BLaER1 treated with 17β-estradiol and CSF1 and Interleukin-3, amounts not matched to agents 10 nM and 100 nM (cell line): ENCODE data around the gene VRK2.

Experiments
- H3K27ac ChIP-seq, 11 experiments: shearing (Covaris generic); formaldehyde crosslinking; 2 replicates each; pipeline ENCODE4 v1.8.1; 2022
- H3K27me3 ChIP-seq, 11 experiments: shearing (Covaris generic); formaldehyde crosslinking; 2 replicates each; pipeline ENCODE4 v1.8.1; 2022
- H3K36me3 ChIP-seq, 11 experiments: shearing (Covaris generic); formaldehyde crosslinking; 2 replicates each; pipeline ENCODE4 v1.8.1; 2022
- H3K4me1 ChIP-seq, 10 experiments: shearing (Covaris generic); formaldehyde crosslinking; 2 replicates each; pipeline ENCODE4 v1.8.1; 2022
- H3K4me2 ChIP-seq, 11 experiments: shearing (Covaris generic); formaldehyde crosslinking; 2 replicates each; pipeline ENCODE4 v1.8.1; 2022
- H3K4me3 ChIP-seq, 10 experiments: shearing (Covaris generic); formaldehyde crosslinking; 2 replicates each; pipeline ENCODE4 v1.8.1; 2022
- H3K9ac ChIP-seq, 11 experiments: shearing (Covaris generic); formaldehyde crosslinking; 2 replicates each; pipeline ENCODE4 v1.8.1; 2022
- H3K9me3 ChIP-seq, 11 experiments: shearing (Covaris generic); formaldehyde crosslinking; replicated peaks in 1 of 11; 2 replicates each; pipeline ENCODE4 v1.8.1; 2022
- H4K20me1 ChIP-seq, 11 experiments: shearing (Covaris generic); formaldehyde crosslinking; 2 replicates each; pipeline ENCODE4 v1.8.1; 2022
- Cebpa-rat ChIP-seq, 11 experiments: shearing (Covaris generic); IDR thresholded peaks; 2 replicates each; pipeline ENCODE4 v1.8.1; 2022

The VRK2 gene

GRCh38 chr2:58047373-58047935 is 848 bp downstream of the VRK2 start:
- peak overlapping the region; percentile 71 to 92 (median 86) for H3K4me2 ChIP-seq
- H3K9me3 ChIP-seq: no peaks in the 10 kb centered on the region
- H3K27ac ChIP-seq: peak overlapping the region; percentile 89 to 99 (median 95)
- no peak for TF ChIP-seq Cebpa-rat (IDR thresholded peaks at IDR 0.05)
- no peaks in the 10 kb centered on the region for H3K27me3 ChIP-seq
- peak overlapping the region; percentile 64 to 86 (median 76) for H3K4me3 ChIP-seq
- peaks cover 0 to 6% (median 0%) of the 10 kb centered on the region in 11 experiments; a peak in 1 of 22 replicates for H4K20me1 ChIP-seq
- peaks cover 18 to 33% (median 27%) of the 10 kb centered on the region in 10 experiments for H3K4me1 ChIP-seq
- H3K9ac ChIP-seq: peak overlapping the region; percentile 89 to 98 (median 94)
- H3K36me3 ChIP-seq: peaks cover 8 to 40% (median 26%) of the 10 kb centered on the region in 11 experiments; a peak in 20 of 22 replicates

- H3K4me2 ChIP-seq: peak overlapping the region; percentile 71 to 92 (median 86); a peak in 21 of 22 replicates
- peaks cover 18 to 33% (median 27%) of the 10 kb centered on the region in 10 experiments for H3K4me1 ChIP-seq
- H3K4me3 ChIP-seq: peak overlapping the region; percentile 64 to 86 (median 76); a peak in 15 of 20 replicates
- H3K9ac ChIP-seq: peak overlapping the region in 9 of 11 experiments; percentile 89 to 98 (median 92); a peak in 14 of 22 replicates
- peaks cover 0 to 6% (median 0%) of the 10 kb centered on the region in 11 experiments; a peak in 1 of 22 replicates for H4K20me1 ChIP-seq
- H3K27me3 ChIP-seq: no peaks in the 10 kb centered on the region
- no peak for TF ChIP-seq Cebpa-rat (IDR thresholded peaks at IDR 0.05)
- H3K36me3 ChIP-seq: peaks cover 10 to 43% (median 27%) of the 10 kb centered on the region in 11 experiments; a peak in 20 of 22 replicates
- peak overlapping the region in 5 of 11 experiments; percentile 90 to 97 (median 95); a peak in 8 of 22 replicates for H3K27ac ChIP-seq
- no peaks in the 10 kb centered on the region for H3K9me3 ChIP-seq
Observed at GRCh38 chr2:58047961-58048360, 1.4 kb downstream of the VRK2 start.

GRCh38 chr2:58051445-58051844 is 4.8 kb downstream of the VRK2 start:
- Histone ChIP-seq H3K27ac (no peak overlapping the region), H3K4me3 (no peak overlapping the region), H4K20me1 (peaks cover 0 to 6% (median 0%) of the 10 kb centered on the region in 11 experiments; a peak in 1 of 22 replicates), H3K4me1 (peaks cover 5 to 20% (median 13%) of the 10 kb centered on the region in 10 experiments; a peak in 17 of 20 replicates), H3K9ac (no peak overlapping the region), H3K9me3 (no peaks in the 10 kb centered on the region), H3K36me3 (peaks cover 10 to 60% (median 40%) of the 10 kb centered on the region in 11 experiments; a peak in 20 of 22 replicates), H3K27me3 (no peaks in the 10 kb centered on the region), H3K4me2 (no peak overlapping the region)
- TF ChIP-seq Cebpa-rat (IDR thresholded peaks at IDR 0.05): no peak

- Histone ChIP-seq H3K9me3 (no peaks in the 10 kb centered on the region), H3K27ac (no peak overlapping the region), H3K4me2 (no peak overlapping the region), H3K27me3 (no peaks in the 10 kb centered on the region), H4K20me1 (peaks cover 0 to 6% (median 0%) of the 10 kb centered on the region in 11 experiments; a peak in 1 of 22 replicates), H3K36me3 (peaks cover 15 to 75% (median 46%) of the 10 kb centered on the region in 11 experiments; a peak in 20 of 22 replicates), H3K4me3 (no peak overlapping the region), H3K9ac (no peak overlapping the region), H3K4me1 (peaks cover 3 to 18% (median 9%) of the 10 kb centered on the region in 10 experiments; a peak in 17 of 20 replicates)
- TF ChIP-seq Cebpa-rat (IDR thresholded peaks at IDR 0.05): no peak
Observed at GRCh38 chr2:58052978-58053377, 6.4 kb downstream of the VRK2 start.

- Histone ChIP-seq H3K36me3 (peaks cover 25 to 77% (median 53%) of the 10 kb centered on the region in 11 experiments; a peak in 21 of 22 replicates), H3K4me3 (no peak overlapping the region), H3K4me1 (peaks cover 0 to 11% (median 0%) of the 10 kb centered on the region in 10 experiments; a peak in 8 of 20 replicates), H3K27ac (no peak overlapping the region), H3K27me3 (no peaks in the 10 kb centered on the region), H3K9ac (no peak overlapping the region), H3K4me2 (no peak overlapping the region), H4K20me1 (peaks cover 0 to 6% (median 0%) of the 10 kb centered on the region in 11 experiments; a peak in 1 of 22 replicates), H3K9me3 (no peaks in the 10 kb centered on the region)
- no peak for TF ChIP-seq Cebpa-rat (IDR thresholded peaks at IDR 0.05)
Observed at GRCh38 chr2:58054264-58054663, 7.7 kb downstream of the VRK2 start.

- Histone ChIP-seq H3K4me2 (no peak overlapping the region), H3K27ac (no peak overlapping the region), H3K36me3 (peaks cover 22 to 71% (median 44%) of the 10 kb centered on the region in 11 experiments; a peak in 21 of 22 replicates), H3K4me1 (peaks cover 0 to 11% (median 0%) of the 10 kb centered on the region in 10 experiments; a peak in 8 of 20 replicates), H3K9me3 (no peaks in the 10 kb centered on the region), H3K27me3 (no peaks in the 10 kb centered on the region), H3K9ac (no peak overlapping the region), H3K4me3 (no peak overlapping the region), H4K20me1 (peaks cover 0 to 6% (median 0%) of the 10 kb centered on the region in 11 experiments; a peak in 1 of 22 replicates)
- TF ChIP-seq Cebpa-rat (IDR thresholded peaks at IDR 0.05): no peak
Observed at GRCh38 chr2:58055033-58055786, 8.6 kb downstream of the VRK2 start.

- Histone ChIP-seq H4K20me1 (0 out of 22 replicates have a peak, but pooled peaks cover 0 to 5% (median 0%) of the 10 kb centered on the region in 11 experiments), H3K36me3 (peaks cover 22 to 67% (median 35%) of the 10 kb centered on the region in 11 experiments; a peak in 21 of 22 replicates), H3K27me3 (no peaks in the 10 kb centered on the region), H3K9ac (no peak overlapping the region), H3K27ac (no peak overlapping the region), H3K4me3 (no peak overlapping the region), H3K9me3 (no peaks in the 10 kb centered on the region), H3K4me1 (peaks cover 0 to 11% (median 0%) of the 10 kb centered on the region in 10 experiments; a peak in 8 of 20 replicates), H3K4me2 (peak overlapping the region in 4 of 11 experiments; percentile 4 to 39 (median 30); a peak in 5 of 22 replicates)
- no peak for TF ChIP-seq Cebpa-rat (IDR thresholded peaks at IDR 0.05)
Observed at GRCh38 chr2:58056192-58056916, 9.7 kb downstream of the VRK2 start.

GRCh38 chr2:58057707-58058530 is 11.3 kb downstream of the VRK2 start:
- no peak overlapping the region for H3K9ac ChIP-seq
- no peaks in the 10 kb centered on the region for H4K20me1 ChIP-seq
- H3K4me2 ChIP-seq: no peak overlapping the region
- no peak overlapping the region for H3K27ac ChIP-seq
- H3K4me3 ChIP-seq: no peak overlapping the region
- H3K4me1 ChIP-seq: peaks cover 0 to 11% (median 0%) of the 10 kb centered on the region in 10 experiments; a peak in 9 of 20 replicates
- peaks cover 22 to 68% (median 36%) of the 10 kb centered on the region in 11 experiments; a peak in 20 of 22 replicates for H3K36me3 ChIP-seq
- no peak for TF ChIP-seq Cebpa-rat (IDR thresholded peaks at IDR 0.05)
- H3K9me3 ChIP-seq: 0 out of 22 replicates have a peak, but pooled peaks cover 0 to 2% (median 0%) of the 10 kb centered on the region in 11 experiments
- no peaks in the 10 kb centered on the region for H3K27me3 ChIP-seq
